Inferior parietal cortex (tissue), 1 donor: Measurements from ENCODE around the gene EID2B.

Source experiments
- DNase-seq: peaks from one replicate; pipeline ENCODE4 v3.0.0-alpha.2; 2016; ENCODE audit errors: extremely low spot score

The EID2B gene

DNA sequence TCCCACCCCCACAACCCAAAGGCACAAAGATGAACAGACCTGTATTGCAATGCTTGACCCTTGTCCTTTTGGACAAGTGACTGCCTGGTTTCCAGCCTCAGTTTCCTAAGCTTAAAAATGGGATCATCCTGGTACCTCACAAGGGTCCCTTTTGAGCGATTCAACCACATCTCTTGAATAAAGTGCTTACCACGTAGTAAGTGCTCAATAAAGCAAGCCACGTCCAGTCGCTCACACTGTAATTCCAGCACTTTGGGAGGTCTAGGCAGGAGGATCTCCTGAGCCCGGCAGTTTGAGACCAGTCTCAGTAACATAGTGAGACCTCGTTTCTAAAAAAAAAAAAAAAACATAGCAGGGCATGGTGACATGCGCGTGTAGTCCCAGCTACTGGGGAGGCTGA lies 32.7 kb downstream of the EID2B start:
- DNase-seq = no peak

DNA sequence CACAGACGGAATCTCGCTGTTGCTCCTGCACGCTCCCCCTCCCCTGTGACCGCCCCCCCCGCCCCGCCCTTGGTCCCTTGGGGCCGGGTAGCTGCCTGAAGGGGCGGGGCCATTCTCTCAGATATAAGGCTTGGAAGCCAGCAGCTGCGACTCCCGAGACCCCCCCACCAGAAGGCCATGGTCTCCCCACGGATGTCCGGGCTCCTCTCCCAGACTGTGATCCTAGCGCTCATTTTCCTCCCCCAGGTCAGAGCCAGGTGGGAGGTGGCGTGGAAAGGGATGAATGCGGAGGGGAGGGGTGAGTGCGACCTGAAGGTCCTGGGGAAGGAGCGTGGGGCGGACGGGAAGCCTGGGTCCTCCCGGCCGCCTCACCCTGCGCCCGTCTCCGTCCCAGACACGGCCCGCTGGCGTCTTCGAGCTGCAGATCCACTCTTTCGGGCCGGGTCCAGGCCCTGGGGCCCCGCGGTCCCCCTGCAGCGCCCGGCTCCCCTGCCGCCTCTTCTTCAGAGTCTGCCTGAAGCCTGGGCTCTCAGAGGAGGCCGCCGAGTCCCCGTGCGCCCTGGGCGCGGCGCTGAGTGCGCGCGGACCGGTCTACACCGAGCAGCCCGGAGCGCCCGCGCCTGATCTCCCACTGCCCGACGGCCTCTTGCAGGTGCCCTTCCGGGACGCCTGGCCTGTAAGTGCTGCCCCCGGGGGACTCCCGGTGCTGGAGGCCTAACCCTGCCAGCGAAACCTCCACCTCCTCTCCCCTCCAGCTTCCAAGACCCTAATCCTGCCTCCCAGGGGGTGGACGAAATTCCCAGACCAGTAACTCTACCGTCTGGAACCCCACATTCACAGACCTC lies 33.6 kb downstream of the EID2B start, which contains the start of gene DLL3:
Gene DLL3, plus strand, starts transcription at position 150 of the 845 bp plus-strand sequence. Its CDS starts 28 bp downstream, at position 178.
- DNase-seq = no peak

DNA sequence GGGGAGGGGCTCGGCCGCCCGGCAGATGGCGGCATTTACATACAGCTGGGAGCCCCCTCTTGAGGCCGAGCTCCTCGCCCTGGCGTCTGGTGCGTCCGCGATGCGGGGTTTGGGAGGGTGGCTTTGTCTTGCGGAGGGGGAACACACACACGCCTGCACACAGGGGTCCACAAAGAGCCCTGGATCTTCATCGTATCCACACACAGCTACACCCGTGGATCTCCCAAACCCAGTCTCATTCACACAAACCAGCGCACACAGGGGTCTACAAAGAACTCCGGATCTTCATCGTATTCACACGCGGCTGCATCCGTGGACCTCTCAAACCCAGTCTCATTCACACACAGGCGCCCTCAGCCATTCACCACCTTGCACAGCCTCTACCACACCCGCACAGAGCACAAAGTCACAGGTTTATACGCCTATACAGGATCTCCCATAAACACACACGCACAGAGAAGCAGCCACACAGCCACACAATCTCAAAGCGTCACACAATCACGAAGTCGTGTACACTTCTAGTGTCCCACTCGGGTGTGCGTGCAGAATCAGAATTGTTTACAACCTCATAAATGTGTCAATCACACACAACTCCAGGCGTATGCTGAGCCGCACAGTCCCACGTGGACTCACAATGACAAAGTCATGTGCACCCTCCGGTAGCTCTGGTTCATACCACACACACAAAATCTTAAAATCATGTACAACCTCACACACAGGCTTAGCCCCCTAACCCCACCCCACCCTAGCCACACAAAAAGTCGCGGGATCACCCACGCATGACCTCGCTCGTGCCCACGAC lies 34.5 kb downstream of the EID2B start:
- peak; percentile 27 for DNase-seq

- DNase-seq = no peak
Measured at GRCh38 chr19:39497701-39497995, 35.0 kb downstream of the EID2B start.

GRCh38 chr19:39496063-39496462 lies 36.6 kb downstream of the EID2B start:
- no peak for DNase-seq

- DNase-seq = no peak
Measured at GRCh38 chr19:39494661-39495060, 38.0 kb downstream of the EID2B start.

DNA sequence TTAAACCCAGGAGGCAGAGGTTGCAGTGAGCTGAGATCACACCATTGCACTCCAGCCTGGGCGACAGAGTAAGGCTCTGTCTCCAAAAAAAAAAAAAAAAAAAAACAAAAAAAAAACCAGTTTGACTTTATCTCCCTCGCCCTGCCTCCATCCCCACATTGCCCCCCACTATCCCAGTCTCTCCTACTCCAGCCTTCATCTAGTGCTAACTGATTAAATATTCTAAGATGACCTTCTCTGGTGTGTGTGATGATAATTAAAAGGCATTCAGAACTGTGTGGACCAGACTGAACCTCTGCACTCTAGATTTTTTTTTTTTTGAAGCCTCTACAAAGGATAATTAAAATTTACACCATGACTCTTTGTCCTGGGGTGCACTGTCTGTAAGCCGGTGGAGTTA lies 39.9 kb downstream of the EID2B start:
- no peak for DNase-seq

- no peak for DNase-seq
Measured at GRCh38 chr19:39492225-39492624, 40.4 kb downstream of the EID2B start.

DNA sequence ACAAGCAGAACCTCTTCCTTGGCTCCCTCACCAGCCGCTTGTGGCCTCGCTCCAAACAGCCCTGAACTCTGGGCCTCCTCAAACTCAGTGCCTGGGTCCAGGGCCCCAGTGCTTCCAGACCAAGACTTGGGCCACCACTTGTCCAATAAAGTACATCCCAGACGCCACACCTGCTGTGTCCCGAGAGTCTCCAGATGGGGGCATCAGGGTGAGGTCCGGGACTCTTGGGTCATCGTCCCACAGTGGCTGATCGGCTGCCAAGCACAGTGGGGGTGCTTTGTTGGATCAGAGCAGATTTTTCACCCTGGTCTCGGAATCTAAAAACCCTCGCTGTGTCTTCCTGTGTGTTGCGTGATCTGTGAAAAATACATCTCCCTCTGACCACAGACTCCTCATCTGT lies 42.9 kb downstream of the EID2B start:
- DNase-seq = no peak

DNA sequence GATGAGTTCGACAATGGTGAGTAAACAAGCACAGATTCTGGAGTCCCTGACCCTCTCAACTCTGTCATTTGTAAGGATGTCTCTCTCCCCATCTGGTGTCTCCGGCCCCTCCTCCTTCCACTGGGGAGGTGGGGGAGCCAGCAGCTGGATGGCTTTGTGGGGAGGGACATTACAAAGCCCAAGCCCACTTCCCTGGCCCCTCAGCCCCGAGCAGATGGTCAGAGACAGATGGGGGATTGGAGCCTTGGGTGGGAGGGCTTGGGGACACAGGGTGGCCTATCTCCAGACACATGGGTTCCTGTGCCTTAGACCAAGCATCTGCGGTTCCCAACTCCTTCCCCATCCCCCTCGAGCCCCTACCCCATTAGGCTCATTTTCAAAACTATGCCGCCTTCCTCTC lies 49.5 kb downstream of the EID2B start:
- DNase-seq = no peak

DNA sequence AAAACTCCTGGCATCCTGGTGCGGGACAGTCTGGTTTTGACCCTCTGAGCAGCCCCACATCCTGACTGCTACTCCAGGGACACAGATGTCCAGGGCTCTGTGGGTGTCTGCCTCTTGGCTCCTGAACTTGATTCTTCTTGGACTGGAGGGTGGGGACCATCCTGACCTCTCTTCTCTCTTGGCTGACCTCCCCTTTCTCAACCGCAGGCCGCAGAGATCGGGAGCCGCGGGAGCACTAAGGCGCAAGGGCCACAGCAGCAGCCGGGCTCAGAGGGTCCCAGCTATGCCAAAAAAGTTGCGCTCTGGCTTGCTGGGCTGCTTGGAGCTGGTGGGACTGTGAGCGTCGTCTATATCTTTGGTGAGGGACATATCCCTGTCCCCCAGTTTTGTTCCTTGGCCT lies 51.0 kb downstream of the EID2B start:
- DNase-seq = no peak

- DNase-seq = no peak
Measured at GRCh38 chr19:39481229-39481545, 51.5 kb downstream of the EID2B start.
